ENCODE data around the gene VPS37C. TPM values are rescaled to one million over a fixed set of nuclear protein-coding genes. Genes with fewer than 3 reads are reported as not detected.

Gene VPS37C
- total RNA-seq, 6 experiments from 2014 or later: 14.6 to 17.0 (median 16.0) TPM

DNA sequence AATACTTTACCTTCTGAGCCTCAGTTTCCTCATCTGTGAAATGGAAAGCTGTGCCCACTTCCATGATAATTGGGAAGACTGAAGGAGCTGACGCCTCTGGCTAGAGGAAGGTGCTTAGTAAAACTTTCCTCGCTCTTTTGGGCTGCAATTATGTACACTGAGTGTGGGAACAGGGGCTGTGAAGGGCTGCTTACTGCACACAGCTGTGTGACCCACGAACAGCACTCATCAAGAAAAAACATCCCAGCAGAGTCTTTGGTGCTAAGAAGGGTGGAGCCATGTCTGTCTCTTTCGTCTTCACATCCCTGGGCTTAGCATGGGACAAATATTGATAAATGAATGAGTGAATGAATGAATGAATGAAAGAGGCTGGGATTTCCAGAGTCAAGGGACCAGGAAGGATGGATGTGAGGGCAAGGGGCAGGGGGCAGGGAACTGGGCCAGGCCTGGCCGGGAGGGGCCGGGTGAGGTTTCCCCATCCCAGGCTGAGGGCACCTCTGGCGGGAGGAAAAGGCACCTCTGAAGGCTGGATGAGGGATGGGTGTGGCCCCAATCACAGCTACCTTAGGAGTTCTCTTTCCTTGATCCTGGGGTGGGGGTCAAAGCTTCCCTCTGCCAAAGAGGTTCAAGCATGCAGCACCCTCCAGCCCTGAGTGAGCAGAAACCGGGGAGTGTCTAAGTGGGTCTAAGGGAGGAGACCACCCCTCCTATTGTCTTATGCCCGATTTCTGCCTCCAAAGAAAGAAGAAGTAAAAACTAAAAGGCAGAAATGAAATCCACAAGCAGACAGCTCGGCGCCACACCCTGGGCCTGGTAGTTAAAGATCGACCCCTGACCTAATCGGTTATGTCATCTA, 68.1 kb downstream of the VPS37C start:
- H3K9me3 Mint-ChIP-seq: peaks cover 5% of the 10 kb centered on the region
- no peaks in the 10 kb centered on the region for H3K36me3 Mint-ChIP-seq (ENCODE audit: low read depth)
- no peak for DNase-seq

DNA sequence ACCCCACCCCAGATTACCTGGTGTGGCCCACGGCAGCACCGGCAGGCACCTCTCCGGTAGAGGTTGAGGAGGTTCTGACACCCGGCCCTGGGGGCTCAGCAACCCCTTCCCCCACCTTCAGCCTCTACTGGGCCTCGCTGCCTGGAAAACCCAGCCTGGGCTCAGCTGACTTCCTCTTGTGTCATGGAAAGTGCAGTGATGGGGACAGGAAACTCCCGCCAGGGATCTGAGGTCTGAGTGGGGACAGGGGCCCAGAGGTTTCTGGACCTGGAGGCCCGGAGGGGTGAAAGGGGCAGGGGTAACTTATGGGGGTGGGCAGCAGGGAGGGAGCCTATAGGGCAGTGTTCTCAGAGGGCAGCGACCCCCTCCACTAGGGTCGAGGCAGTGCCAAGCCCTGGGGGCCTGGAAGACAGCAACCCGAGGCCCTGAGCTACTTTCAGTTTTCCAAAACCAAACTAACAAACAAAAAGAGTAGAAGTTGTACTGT, 68.9 kb downstream of the VPS37C start:
- TF ChIP-seq, protein P1, sequence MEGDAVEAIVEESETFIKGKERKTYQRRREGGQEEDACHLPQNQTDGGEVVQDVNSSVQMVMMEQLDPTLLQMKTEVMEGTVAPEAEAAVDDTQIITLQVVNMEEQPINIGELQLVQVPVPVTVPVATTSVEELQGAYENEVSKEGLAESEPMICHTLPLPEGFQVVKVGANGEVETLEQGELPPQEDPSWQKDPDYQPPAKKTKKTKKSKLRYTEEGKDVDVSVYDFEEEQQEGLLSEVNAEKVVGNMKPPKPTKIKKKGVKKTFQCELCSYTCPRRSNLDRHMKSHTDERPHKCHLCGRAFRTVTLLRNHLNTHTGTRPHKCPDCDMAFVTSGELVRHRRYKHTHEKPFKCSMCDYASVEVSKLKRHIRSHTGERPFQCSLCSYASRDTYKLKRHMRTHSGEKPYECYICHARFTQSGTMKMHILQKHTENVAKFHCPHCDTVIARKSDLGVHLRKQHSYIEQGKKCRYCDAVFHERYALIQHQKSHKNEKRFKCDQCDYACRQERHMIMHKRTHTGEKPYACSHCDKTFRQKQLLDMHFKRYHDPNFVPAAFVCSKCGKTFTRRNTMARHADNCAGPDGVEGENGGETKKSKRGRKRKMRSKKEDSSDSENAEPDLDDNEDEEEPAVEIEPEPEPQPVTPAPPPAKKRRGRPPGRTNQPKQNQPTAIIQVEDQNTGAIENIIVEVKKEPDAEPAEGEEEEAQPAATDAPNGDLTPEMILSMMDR (IDR thresholded peaks at IDR 0.05): no peak
- Mint-ChIP-seq H3K4me3 (no peak overlapping the region), H3K36me3 (ENCODE audit: low read depth) (no peaks in the 10 kb centered on the region), H3K27me3 (ENCODE audit: insufficient read depth) (peaks cover 60% of the 10 kb centered on the region), H3K27ac (no peak overlapping the region), H3K9me3 (peaks cover 5% of the 10 kb centered on the region), H3K4me1 (ENCODE audit: low read depth) (no peaks in the 10 kb centered on the region)
- no peak for DNase-seq

More for the DNA sequence above, 68.1 kb downstream of the VPS37C start:
- TF ChIP-seq, protein P1 (IDR thresholded peaks at IDR 0.05): no peak
- Mint-ChIP-seq H3K27ac (no peak overlapping the region), H3K4me1 (ENCODE audit: low read depth) (no peaks in the 10 kb centered on the region), H3K27me3 (ENCODE audit: insufficient read depth) (peaks cover 56% of the 10 kb centered on the region), H3K4me3 (no peak overlapping the region)

DNA sequence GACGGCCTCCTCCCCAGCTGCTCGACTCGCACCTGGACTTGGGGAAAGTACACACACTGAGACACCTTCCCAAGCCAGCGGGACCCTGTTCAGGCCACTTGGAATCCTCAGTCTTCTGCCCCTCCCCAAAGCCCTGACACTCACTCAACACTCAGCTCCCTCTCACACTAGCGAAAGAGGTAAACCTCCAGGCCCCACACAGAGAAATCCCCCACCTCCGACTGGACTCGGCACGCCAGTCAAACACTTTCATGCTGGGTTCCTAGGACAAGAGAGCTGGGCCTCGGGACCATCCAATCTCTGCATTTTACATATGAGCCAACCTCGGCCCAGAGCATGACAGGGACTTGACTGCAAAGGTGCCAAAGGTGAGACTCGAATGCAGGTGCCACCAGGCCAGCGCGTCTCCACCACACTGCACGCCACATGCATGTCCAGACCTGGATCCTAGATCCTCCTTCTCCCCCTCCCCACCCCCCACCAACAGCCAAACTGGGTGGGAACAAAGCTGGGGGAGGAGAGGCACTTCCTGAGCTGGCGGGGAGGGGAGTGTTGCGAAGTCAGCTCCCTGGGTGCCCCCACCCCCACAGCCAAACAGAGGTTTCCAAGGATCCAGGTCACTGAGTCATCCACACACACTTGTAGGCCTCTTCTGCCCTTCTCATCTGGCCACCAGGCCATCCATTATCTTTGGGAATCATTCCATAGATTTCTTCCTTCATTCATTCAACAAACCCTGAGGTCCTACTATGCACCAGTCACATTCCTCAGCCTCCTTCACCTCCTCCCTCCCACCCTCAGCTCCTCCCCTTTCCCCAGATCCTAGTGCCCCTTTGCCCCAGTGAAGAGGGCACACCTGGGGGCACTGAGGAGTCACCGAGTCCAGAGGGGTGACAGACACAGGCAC, 69.6 kb downstream of the VPS37C start:
- Mint-ChIP-seq H3K4me1 (ENCODE audit: low read depth) (no peaks in the 10 kb centered on the region), H3K36me3 (ENCODE audit: low read depth) (no peaks in the 10 kb centered on the region), H3K4me3 (no peak overlapping the region), H3K27me3 (ENCODE audit: insufficient read depth) (peaks cover 60% of the 10 kb centered on the region), H3K27ac (no peak overlapping the region), H3K9me3 (peaks cover 5% of the 10 kb centered on the region)
- no peak for DNase-seq
- TF ChIP-seq, protein P1 (IDR thresholded peaks at IDR 0.05): no peak

DNA sequence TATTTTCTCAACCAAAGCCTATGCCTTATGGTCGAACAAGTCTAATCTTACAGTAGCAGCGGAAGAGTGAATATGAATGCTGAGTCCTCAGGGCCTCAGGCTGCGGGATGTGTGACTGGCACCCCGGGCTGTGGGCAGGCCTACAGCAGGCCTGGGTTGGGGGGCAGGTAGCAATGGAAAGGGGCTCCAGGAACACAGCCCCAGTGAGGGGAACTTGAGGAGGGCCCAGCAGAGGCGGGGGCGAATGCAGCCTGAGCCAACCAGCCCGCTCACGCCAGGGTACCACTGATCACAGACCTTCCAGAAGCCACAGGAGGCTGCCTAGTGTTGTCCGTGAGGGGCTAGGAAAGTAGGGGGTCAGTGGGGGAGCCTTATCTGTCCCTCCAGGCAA, 70.2 kb downstream of the VPS37C start:
- Mint-ChIP-seq H3K27me3 (ENCODE audit: insufficient read depth) (peaks cover 54% of the 10 kb centered on the region), H3K4me1 (ENCODE audit: low read depth) (no peaks in the 10 kb centered on the region), H3K36me3 (ENCODE audit: low read depth) (no peaks in the 10 kb centered on the region), H3K27ac (no peak overlapping the region), H3K4me3 (no peak overlapping the region), H3K9me3 (peaks cover 5% of the 10 kb centered on the region)
- TF ChIP-seq, protein P1 (IDR thresholded peaks at IDR 0.05): no peak
- no peak for DNase-seq

DNA sequence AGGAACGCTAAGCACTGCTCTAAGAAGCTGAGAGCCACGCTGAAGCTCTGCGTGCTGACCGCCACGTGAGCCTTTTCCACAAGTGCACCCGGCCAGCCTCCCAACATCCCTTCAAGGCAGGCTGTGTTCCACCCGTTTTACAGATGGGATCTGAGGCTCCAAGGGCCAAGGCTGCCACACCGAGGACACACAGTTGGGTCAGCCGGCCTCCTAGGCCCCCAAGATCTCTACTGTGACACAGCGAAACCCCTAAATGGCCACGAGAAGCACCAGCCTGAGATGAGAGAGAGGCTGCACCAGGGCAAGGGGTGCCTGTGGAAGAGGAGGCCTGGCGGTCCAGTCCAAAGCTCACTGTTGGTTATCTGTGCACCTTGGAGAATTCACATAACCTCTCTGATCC, 70.7 kb downstream of the VPS37C start:
- H3K36me3 Mint-ChIP-seq (ENCODE audit: low read depth): no peaks in the 10 kb centered on the region
- H3K27me3 Mint-ChIP-seq (ENCODE audit: insufficient read depth): peaks cover 49% of the 10 kb centered on the region
- DNase-seq: no peak
- peaks cover 5% of the 10 kb centered on the region for H3K9me3 Mint-ChIP-seq
- no peak overlapping the region for H3K27ac Mint-ChIP-seq
- no peak overlapping the region for H3K4me3 Mint-ChIP-seq
- H3K4me1 Mint-ChIP-seq (ENCODE audit: low read depth): no peaks in the 10 kb centered on the region
- TF ChIP-seq, protein P1 (IDR thresholded peaks at IDR 0.05): no peak

Data from HFFc6 (cell line).